A172 (cell line): ENCODE data around the gene NT5C. TPM values are rescaled to one million over a fixed set of nuclear protein-coding genes. Genes with fewer than 3 reads are reported as not detected.

Source experiments
- DNase-seq: peaks from one replicate; pipeline ENCODE4 v3.0.0-alpha.2; 2015; ENCODE audit warnings: low spot score
- total RNA-seq: library from RNA; depleted of rRNA; stranded (reverse); fragments of >200 nt; shearing (Covaris generic); gene quantifications from 2 replicates; pipeline ENCODE4 v1.2.3, GENCODE V29; 2014

Gene NT5C
- total RNA-seq, 1 experiment from 2014 or later = 73.6 TPM

DNA sequence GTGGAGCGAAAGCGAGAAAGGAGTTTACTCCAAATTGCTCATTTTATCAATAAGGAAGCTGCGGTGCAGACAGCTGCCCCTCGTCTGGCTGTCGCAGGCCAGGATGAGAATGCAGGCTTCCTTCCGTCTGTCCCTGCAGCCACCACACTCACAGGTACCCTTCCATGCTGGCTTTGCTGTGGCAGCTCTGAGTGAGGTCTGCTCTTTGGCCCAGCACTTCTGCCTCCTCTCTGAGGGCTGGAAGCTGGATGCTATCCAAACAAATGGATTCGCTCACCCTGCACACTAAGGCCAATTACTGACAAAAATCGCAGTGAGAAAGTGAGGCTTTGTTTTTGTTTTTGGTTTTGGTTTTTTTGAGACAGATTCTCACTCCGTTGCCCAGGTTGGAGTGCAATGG is 14.8 kb downstream of the NT5C start:
- no peak for DNase-seq

DNA sequence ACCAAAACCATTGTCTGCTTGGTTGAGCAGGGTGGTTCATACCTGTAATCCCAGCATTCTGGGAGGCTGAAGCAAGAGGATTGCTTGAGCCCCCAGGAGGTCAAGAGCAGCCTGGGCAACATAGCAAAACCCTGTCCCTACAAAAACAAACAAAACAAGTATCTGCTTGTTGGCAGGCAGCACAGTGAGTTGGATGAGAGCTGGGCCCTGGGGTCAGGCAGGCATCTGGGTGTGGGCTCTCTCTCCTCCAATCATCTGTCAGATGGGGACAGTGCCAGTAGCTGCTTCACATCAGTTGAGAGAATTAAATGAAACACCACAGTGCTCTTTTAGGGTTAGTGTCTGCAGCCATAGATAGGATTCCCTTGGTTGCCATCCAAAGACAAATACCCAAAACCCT is 16.0 kb downstream of the NT5C start:
- no peak for DNase-seq

DNA sequence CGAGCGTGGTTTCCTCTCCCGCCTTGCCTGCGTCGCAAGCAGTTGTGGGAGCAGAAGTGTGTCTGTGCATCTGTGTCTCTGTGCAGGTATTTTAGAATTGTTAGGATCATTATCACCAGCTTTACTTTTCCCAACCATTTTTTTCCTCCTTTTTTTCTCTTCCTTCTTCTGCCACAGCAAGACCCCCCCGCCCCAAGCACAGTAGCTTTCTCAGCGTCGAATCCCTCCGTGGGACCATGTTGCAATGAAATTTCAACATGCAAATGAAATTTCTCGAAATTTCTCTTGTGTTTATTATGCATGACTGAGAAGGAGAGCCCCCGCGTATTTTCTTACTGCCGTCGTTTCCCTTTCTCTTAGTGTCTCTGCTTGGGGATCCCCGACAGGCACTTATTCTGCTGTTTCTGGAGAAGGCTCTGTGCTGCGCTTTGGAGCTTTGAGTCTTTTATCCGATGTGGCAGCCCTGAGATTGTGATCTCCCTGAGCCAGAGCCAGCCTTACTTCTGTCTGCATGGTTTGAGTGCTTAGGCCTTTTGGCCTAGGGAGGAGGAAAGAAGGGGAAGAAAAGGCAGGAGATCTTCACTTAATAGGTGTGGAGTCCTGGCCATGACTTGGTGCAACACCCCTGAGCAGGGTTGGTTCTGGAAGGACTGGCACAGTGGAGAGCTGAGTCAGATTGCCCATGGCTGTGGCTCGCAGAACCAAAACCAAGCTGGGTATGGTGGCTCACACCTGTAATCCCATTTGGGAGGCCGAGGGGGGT is 16.8 kb downstream of the NT5C start:
- no peak for DNase-seq

DNA sequence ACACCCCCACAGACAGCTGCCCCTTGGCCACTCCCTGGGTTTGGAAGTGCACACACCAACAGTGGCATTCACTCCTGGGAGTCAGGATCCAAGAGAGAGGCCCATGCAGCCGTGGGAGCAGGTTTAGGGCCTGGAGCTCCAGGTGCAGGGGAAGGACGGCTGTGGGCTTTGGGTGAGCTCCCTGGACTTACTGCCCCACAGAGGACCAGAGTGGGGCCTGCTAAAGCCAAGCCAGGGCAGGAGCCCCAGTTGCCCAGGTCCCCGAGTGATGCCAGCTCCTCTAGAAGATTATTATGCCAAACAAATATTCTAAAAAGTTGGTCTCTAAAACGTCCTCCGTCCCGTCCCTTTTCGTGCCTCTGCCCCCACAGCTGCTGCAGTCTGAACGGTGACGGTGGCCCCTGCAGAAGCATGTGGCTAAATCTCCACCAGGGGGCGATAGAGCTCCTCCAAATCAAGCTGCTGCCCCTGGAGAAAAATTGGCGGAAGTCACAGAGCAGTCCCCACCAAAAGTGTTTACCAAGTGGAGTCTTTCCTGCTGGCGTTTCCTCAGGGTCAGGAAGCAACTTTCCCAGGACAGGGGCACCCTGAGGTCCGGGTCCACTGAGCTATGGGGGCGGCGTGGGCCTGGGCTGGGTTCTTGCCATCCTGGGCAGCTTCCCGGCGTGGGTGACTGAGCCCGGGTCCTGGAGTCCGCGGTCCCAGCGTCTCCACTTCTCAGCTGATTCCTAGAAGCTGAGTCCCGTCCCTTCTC is 17.6 kb downstream of the NT5C start:
- peak; percentile 85 for DNase-seq

DNA sequence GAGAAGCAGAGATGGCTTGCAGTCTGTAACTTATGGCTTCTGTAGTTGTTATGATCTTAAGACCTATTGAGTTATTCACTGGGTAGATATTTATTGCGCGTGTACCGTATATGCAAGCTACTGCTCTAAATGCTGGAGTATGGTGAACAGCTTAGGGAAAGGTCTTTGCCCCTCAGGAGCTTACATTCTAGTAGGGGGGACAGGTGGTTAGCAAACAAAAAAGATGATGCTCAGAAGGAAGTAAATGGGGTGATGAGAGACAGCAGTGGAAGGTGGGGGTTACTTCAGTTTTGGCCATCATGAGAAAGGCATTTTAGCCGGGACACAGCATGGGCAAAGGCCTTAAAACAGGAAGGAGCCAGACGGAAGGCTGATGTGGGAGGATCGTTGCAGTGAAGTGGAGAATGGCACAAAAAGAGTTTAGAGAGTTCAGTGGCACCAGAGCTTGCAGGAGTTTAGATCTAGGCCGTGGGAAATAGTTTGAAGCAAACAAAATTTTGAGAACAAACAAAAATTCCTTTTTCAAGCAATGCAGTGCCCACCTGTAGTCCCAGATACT is 19.7 kb downstream of the NT5C start:
- no peak for DNase-seq

DNA sequence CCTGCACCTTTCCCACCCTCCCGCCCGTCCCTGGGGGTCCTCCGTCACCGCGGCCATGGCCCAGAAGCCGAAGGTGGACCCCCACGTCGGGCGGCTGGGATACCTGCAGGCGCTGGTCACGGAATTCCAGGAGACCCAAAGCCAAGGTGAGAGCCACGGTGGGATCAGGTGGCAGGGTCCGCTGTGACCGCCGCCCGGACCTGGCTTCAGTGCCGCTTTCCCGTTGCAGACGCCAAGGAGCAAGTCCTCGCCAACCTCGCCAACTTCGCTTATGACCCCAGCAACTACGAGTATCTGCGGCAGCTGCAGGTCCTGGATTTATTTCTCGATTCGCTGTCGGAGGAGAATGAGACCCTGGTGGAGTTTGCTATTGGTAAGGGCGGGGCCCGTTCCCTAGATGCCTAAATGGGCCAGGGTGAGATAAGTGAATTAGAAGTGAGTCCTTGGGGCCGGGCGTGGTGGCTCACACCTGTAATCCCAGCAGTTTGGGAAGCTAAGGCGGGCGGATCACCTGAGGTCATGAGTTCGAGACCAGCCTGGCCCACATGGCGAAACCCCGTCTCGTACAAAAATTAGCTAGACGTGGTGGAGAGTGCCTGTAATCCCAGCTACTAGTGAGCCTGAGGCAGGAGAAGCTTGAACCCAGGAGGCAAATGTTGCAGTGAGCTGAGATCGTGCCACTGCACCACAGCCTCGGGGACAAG is 21.2 kb downstream of the NT5C start:
- no peak for DNase-seq

DNA sequence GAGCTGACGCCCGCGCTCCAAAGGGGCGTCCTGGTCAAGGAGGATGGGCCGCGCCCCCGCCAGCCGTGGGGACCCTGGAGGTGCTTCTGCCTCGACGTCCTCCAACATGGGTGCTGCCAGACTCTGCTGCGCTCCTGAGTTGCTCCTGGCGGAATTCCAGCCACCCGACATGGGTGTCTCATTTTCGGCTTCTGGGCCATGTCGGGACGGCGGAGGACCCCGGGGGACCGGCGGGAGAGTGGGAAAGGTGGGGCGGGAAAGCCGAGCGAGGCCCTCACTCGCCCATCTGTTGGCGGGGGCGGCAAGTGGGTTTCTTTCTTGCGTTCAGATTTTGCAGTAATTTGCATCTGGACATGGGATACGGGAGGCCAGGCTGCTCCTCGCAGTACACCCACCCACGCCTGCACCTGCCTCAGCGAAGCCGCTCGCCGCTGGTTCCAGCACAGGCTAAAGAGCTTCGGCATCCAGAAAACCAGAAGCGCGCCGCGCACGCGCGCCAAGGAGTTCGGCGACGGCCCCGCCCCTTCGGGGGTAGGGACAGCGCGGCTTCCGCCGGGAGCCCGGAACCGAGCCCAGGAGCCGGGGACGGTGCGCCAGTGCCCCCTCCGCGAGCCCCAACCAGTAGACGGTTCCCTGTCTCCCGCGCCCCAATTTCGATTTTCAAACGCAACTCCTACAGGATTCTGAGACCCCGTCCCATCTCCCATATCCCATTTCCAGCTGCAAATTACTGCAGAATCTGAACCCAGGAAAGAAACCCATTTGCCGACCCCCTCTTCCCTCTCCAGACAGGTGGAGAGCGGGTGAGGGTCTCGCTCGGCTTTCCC is 21.9 kb downstream of the NT5C start, which contains the start of gene ARMC7:
Gene ARMC7, plus strand, starts transcription at position 563 of the 827 bp plus-strand sequence. CDS start 320 bp downstream, outside the sequence.
- DNase-seq = peak; percentile 65

DNA sequence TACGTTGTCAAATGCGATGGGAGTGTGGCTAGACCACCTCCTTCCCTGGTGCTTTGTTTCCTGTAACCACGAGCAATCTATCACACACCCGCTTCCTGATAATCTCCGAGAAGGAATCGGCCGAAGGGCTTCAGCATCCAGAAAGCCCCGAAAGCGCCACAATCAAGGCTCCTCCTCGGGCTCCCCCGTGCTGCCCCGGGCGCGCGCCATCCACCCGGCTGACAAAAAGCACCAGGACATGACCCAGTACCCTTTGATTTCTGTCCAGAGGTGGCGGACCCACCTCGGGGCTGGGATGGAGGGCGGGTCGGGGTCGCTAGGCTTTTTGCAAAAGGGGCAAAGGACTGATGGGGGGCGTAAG is 22.5 kb downstream of the NT5C start:
- no peak for DNase-seq

DNA sequence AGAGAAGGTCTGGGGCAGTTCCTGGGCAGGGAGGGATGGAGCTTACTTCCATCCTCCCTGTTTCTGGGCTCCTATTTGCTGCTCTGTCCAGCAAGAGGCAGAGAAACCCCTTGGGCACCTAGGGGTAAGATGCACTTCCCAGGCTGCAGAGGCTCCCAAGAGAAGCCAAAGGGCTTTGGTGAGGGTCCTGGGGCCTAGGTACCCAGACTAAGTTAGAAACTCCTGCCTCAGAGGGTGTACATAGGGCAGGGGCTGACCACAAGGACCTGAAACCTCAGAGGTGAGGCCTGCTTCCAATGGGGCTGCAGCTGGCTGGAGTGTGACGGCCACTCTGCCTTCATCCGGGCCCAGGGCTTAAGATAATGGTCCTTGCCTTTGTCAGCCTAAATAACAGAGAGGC is 23.3 kb downstream of the NT5C start:
- DNase-seq = no peak

DNA sequence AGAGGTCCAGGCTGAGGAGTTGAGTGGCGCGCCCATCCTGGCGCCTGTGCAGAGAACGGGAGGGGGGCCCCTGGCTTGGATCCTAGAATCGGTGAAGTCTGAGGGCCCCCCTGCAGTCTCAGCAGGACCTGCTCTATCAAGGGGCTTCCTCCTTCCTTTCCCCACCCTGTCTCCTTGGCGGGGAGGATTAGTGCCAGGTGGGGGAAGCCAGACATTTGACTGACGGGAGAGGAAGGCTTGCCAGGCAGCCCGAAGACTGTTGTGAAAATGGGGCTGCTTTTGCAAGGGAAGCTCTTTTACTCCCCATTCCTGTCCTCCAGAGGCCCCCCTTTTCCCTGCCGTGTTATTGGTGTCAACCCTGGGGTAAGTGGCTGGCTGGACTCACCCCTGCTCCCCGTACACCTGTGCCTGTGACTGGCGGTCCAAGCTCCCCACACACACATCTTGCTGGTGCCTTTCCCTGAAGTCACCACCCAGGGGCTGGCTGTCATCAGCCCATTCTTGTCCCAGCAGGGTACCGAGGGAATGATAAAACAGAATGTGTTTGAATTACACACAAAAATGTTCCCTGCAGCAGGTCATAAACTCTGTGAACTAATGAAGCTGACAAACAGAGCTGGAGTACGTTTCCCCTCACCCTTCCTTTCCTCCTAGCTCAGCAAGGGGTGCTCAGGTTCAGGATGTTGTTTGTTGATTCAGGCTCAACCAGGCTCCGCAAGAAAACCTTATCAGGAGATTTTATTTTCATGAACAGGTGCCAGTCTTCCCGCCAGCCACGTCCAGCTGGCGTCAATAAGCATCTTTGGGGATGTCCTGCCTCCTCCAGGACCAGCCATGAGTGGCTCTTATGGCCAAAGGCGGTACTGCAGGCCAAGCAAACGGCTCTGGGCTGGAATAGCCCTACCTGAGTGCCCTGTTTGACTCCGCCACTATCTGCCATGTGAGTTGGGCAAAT is 26.1 kb downstream of the NT5C start:
- peak; percentile 63 for DNase-seq

DNA sequence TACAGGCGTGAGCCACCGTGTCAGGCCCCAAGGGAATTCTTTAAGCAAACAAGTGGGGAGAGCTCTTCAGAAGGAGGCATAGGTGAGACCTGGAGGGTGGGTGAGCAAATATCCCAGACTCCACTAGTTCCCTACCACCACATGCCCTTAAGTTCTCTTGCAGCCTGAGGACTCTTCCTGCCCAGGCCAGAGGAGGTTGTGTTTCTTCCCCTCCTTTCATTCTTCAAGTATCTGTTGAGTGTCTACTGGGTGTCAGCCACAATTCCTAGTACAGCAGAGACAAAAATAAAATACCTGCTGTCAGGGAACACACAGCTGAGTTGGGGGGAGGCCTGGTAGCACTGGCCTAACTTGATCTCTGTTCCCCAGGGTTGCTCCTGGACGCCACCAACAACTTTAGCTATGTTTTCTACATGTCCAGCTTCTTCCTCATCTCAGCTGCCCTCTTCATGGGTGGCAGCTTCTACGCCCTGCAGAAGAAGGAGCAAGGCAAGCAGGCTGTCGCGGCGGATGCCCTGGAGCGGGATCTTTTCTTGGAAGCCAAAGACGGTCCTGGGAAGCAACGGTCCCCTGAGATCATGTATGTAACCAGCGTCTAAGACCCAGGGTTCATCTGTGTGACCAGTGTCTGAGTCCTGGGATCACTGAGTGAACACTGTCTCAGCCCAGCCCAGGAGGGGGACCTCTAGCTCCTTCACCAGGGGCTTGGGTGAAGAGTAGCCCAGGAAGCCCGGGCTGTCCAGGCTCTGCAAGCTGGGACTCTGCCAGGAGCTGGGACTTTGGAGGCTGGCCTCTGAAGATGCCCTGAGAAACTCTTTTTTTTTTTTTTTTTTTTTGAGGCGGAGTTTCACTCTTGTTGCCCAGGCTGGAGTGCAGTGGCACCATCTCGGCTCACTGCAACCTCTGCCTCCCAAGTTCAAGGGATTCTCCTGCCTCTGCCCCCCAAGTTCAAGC is 27.7 kb downstream of the NT5C start:
- DNase-seq = no peak

DNA sequence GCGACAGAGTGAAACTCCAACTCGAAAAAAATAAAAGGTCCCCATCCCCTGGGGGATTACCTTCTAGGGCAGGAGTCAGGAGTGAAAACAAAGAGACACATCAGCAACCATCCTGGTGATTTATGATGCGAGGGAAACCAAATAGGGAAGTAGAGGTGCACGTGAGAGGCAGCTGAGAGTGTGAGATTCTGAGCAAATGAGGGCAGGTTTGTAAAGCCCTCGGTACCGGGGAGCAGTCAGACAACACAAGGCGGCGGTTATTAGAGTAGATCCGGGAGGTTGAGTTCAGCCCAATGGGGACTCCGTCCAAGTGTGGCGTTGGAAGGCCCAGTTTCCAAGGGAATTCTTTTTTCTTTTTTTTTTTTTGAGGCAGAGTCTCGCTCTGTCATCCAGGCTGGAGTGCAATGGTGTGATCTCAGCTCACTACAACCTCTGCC is 29.1 kb downstream of the NT5C start:
- DNase-seq = no peak

DNA sequence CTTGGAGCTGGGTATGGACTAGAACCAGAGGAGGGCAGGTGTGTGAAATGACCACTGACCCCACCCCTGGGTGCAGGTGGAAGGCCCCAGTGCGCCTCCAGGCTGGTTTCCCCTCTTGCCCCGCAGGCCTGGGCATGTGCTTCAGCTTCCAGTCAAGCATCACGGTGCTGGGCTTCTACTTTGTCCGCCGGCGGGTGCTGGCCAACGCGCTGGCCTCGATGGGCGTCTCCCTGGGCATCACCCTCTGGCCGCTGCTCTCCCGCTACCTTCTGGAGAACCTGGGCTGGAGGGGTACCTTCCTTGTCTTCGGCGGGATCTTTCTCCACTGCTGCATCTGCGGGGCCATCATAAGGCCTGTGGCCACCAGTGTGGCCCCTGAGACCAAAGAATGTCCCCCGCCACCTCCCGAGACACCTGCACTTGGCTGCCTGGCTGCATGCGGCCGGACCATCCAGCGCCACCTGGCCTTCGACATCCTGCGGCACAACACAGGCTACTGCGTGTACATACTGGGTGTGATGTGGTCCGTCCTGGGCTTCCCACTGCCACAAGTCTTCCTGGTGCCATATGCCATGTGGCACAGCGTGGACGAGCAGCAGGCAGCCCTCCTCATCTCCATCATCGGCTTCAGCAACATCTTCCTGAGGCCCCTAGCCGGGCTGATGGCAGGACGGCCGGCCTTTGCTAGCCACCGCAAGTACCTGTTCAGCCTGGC is 31.5 kb downstream of the NT5C start:
- DNase-seq = no peak

DNA sequence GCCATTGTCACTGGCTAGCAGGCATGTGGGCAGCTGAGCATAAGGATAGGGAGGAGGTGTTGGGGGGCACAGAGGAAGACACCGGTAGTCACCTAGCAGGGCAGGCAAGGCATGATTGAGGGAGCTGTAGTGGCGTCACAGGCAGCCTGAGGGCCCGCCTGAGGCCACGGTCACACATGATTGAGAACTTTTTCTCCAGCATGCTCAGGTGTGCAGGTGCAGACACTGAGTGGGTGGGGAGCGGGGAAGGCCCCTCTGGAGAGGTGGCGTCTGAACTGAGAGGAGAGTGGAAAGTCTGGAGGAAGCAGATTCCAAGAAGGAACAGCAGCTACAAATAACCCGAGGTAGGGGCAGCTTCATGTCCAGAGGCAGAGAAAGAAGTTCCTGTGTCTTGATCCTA is 32.7 kb downstream of the NT5C start:
- no peak for DNase-seq

DNA sequence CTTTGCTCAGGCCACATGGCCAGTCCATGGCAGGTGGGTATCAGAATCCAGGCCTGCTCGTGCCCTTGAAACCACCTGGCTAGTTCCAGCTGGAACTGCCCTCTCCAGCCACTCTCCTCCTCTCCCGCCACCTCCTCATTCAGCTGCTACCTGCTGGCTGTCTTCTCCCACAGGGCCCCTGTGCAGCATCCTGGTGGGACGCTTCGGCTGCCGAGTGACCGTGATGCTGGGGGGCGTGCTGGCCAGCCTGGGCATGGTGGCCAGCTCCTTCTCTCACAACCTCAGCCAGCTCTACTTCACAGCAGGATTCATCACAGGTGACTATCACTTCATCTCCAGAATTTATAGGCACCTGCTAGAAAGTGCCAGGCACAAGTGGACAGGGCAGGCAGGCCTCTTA is 33.7 kb downstream of the NT5C start:
- DNase-seq = no peak

DNA sequence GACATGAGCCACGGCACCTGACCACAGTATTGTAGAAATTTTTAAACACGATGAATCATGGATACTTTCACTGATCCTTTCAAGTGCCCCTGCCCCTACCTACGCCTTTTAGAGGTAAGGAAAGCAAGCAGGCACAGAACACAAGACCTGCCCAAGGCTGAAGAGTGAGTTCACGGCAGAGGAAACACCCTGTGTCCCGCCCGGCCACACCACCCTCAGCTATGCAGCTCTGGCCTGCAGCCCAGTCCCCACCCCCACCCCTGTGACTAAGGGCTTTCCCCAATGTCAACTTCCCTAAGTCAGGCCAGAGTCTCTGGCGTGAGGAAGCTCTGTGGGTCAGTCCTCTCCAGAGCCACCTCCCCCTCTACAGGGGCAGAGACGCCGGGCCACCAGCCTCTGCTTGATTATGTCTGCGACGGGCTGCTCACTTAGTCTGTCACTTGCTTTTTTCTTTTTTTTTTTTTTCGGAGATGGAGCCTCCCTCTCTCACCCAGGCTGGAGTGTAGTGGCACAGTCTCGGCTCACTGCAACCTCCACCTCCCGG is 35.4 kb downstream of the NT5C start:
- peak; percentile 95 for DNase-seq

DNA sequence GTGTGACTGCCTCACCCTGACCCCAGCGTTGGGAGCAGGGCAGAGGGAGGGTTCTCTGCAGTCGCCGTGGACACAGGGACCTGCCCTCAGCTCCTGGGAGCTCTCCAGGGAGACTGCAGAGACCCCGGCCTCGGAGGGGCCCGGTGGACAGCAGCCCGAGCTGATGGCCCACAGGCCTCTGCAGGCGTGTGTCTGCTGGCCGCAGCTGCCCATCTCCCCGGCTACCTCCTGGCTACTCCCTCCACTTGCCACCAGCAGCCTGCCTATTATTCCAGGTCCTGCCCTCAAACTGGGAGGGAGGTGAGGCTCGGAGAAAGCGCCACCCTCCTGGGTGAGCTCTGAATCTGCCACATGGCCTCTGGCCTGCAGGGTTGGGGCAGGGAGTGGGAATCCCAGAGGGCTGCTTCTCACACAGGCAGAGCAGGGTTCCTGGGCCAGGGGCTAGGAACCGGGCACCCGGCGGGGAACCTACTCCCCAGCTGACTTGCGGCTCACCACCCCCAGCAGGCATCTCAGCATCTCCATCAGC is 36.6 kb downstream of the NT5C start:
- no peak for DNase-seq
